ENCODE measurements around the gene CRACR2B. TPM values are rescaled to one million over a fixed set of nuclear protein-coding genes. Genes with fewer than 3 reads are reported as not detected.

CRACR2B gene
- total and polyA plus RNA-seq, 2 of the 13 experiments (the other 11 are each of a cell fraction or from before 2014, with no cell fraction given) = 14.9 to 21.0 TPM

DNA sequence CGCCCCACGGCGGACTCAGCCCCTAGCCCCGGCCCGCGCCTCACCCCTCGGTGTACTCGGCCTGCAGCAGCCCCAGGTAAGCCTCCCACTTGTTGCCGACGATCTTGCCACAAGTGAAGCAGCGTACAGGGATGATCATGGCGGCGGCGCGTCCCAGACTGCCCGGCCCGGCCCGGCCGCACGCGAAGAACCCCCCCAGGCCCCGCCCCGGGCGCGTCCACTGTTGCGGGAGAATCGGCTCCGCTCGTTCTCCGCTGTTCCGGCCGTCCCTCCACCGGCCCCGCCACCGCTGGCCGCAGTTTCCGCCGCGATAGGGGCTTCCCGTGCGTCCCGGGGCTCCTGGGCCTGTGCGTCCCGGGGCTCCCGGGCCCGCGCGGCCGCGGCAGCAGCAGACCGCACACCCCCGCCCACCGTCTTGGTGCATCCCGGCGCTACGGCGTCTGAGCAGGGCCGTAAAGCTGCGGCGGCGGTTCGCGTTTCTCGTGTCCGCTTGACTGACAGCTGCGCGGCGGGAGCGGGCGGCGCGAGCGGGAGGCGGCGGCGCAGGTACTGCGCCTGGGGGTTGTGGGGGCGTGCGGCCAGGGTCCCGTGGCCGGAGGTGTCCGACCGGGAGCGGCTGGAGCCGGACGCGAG is 14.8 kb downstream of the CRACR2B start, which contains the start of the genes POLR2L and TSPAN4 (continued):
- TF ChIP-seq, protein P1, sequence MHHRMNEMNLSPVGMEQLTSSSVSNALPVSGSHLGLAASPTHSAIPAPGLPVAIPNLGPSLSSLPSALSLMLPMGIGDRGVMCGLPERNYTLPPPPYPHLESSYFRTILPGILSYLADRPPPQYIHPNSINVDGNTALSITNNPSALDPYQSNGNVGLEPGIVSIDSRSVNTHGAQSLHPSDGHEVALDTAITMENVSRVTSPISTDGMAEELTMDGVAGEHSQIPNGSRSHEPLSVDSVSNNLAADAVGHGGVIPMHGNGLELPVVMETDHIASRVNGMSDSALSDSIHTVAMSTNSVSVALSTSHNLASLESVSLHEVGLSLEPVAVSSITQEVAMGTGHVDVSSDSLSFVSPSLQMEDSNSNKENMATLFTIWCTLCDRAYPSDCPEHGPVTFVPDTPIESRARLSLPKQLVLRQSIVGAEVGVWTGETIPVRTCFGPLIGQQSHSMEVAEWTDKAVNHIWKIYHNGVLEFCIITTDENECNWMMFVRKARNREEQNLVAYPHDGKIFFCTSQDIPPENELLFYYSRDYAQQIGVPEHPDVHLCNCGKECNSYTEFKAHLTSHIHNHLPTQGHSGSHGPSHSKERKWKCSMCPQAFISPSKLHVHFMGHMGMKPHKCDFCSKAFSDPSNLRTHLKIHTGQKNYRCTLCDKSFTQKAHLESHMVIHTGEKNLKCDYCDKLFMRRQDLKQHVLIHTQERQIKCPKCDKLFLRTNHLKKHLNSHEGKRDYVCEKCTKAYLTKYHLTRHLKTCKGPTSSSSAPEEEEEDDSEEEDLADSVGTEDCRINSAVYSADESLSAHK (CRISPR knock-in tag; IDR thresholded peaks at IDR 0.05; ENCODE audit: borderline replicate concordance) = no peak
- TF ChIP-seq LBX2 (CRISPR knock-in tag; IDR thresholded peaks at IDR 0.05; ENCODE audit: borderline replicate concordance) (peak; percentile 67; the same call in 1 of the 2 replicates), SIX4 (CRISPR knock-in tag; IDR thresholded peaks at IDR 0.05) (no peak), ZSCAN21 (CRISPR knock-in tag; IDR thresholded peaks at IDR 0.05; ENCODE audit: borderline replicate concordance) (no peak), ZNF562 (CRISPR knock-in tag; IDR thresholded peaks at IDR 0.05; ENCODE audit: borderline replicate concordance) (no peak), TAF15 (IDR thresholded peaks at IDR 0.05; ENCODE audit: low read depth, low read length, poor library complexity, severe bottlenecking) (no peak), ZBTB7A (CRISPR knock-in tag; IDR thresholded peaks at IDR 0.05) (no peak; the same call in 1 of the 2 replicates), ZNF33A (CRISPR knock-in tag; IDR thresholded peaks at IDR 0.05; ENCODE audit: borderline replicate concordance) (no peak; the same call in 1 of the 2 replicates), ISX (CRISPR knock-in tag; conservative IDR thresholded peaks at IDR 0.05) (no peak), MYNN (CRISPR knock-in tag; IDR thresholded peaks at IDR 0.05; ENCODE audit: low read depth) (no peak), NRL (CRISPR knock-in tag; IDR thresholded peaks at IDR 0.05; ENCODE audit: borderline replicate concordance) (no peak), AKNA (CRISPR knock-in tag; IDR thresholded peaks at IDR 0.05; ENCODE audit: borderline replicate concordance) (no peak), FOXP1 (IDR thresholded peaks at IDR 0.05) (no peak), FOXP1 (CRISPR knock-in tag; IDR thresholded peaks at IDR 0.05) (no peak), ZNF772 (CRISPR knock-in tag; IDR thresholded peaks at IDR 0.05) (peak; percentile 6; the same call in 1 of the 2 replicates), ZNF7 (CRISPR knock-in tag; IDR thresholded peaks at IDR 0.05) (no peak)
- TF ChIP-seq, protein P2, sequence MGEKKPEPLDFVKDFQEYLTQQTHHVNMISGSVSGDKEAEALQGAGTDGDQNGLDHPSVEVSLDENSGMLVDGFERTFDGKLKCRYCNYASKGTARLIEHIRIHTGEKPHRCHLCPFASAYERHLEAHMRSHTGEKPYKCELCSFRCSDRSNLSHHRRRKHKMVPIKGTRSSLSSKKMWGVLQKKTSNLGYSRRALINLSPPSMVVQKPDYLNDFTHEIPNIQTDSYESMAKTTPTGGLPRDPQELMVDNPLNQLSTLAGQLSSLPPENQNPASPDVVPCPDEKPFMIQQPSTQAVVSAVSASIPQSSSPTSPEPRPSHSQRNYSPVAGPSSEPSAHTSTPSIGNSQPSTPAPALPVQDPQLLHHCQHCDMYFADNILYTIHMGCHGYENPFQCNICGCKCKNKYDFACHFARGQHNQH (CRISPR knock-in tag; IDR thresholded peaks at IDR 0.05) = peak; percentile 54; the same call in 1 of the 2 replicates
- TF ChIP-seq, protein P3, sequence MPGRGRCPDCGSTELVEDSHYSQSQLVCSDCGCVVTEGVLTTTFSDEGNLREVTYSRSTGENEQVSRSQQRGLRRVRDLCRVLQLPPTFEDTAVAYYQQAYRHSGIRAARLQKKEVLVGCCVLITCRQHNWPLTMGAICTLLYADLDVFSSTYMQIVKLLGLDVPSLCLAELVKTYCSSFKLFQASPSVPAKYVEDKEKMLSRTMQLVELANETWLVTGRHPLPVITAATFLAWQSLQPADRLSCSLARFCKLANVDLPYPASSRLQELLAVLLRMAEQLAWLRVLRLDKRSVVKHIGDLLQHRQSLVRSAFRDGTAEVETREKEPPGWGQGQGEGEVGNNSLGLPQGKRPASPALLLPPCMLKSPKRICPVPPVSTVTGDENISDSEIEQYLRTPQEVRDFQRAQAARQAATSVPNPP (CRISPR knock-in tag; IDR thresholded peaks at IDR 0.05) = peak; percentile 61; the same call in 1 of the 2 replicates

Measured in HepG2 (cell line).